Measurements from ENCODE around the gene GRHL1. TPM values are rescaled to one million over a fixed set of nuclear protein-coding genes. Genes with fewer than 3 reads are reported as not detected.

GRHL1 gene
- total RNA-seq, 1 experiment from 2014 or later = 0.96 TPM

DNA sequence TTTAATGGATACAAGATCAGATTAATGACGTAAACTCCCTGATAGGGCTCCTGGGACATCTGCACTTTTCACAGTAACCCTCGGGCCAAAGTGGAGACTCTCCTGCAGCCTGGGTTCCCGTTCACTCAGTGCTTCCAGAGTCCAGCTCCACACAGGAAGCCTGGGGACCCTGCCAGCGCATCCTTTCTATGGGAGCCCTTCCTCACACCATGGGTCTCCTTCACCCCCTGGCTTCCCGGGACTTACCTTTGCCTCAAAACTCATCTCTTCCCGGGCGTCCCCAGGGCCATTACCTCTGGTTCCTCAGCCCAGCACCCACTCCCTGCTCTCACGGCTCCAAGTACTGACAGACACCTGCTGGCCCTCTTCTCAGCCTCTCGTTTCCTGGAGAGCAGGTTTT lies 51.2 kb downstream of the GRHL1 start:
- ChIA-PET CTCF (interaction anchor here (0.9 kb wide), 1 partner anchor 92 kb away, joined by 3 read pairs; no protein-coding TSS in a partner anchor), POLR2A (no interaction called here)
- H3K4me3 Mint-ChIP-seq (ENCODE audit: unreplicated experiment) = no peak overlapping the region
- H3K9me3 Mint-ChIP-seq (ENCODE audit: unreplicated experiment) = no peaks in the 10 kb centered on the region
- DNase-seq (ENCODE audit: unreplicated experiment) = no peak
- intact Hi-C loops (cut with micrococcal nuclease) = no loop called here
- H3K36me3 Mint-ChIP-seq (ENCODE audit: insufficient read depth, unreplicated experiment) = no peaks in the 10 kb centered on the region
- BruUV-seq (replicated peaks) = no TSS peak
- no peak overlapping the region for H3K27ac Mint-ChIP-seq (ENCODE audit: low read depth, unreplicated experiment)
- H3K4me1 Mint-ChIP-seq (ENCODE audit: insufficient read depth, unreplicated experiment) = no peaks in the 10 kb centered on the region
- TF ChIP-seq, protein P1, sequence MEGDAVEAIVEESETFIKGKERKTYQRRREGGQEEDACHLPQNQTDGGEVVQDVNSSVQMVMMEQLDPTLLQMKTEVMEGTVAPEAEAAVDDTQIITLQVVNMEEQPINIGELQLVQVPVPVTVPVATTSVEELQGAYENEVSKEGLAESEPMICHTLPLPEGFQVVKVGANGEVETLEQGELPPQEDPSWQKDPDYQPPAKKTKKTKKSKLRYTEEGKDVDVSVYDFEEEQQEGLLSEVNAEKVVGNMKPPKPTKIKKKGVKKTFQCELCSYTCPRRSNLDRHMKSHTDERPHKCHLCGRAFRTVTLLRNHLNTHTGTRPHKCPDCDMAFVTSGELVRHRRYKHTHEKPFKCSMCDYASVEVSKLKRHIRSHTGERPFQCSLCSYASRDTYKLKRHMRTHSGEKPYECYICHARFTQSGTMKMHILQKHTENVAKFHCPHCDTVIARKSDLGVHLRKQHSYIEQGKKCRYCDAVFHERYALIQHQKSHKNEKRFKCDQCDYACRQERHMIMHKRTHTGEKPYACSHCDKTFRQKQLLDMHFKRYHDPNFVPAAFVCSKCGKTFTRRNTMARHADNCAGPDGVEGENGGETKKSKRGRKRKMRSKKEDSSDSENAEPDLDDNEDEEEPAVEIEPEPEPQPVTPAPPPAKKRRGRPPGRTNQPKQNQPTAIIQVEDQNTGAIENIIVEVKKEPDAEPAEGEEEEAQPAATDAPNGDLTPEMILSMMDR (IDR thresholded peaks at IDR 0.05; ENCODE audit: unreplicated experiment) = no peak
- H3K27me3 Mint-ChIP-seq (ENCODE audit: insufficient read depth, unreplicated experiment) = no peaks in the 10 kb centered on the region

DNA sequence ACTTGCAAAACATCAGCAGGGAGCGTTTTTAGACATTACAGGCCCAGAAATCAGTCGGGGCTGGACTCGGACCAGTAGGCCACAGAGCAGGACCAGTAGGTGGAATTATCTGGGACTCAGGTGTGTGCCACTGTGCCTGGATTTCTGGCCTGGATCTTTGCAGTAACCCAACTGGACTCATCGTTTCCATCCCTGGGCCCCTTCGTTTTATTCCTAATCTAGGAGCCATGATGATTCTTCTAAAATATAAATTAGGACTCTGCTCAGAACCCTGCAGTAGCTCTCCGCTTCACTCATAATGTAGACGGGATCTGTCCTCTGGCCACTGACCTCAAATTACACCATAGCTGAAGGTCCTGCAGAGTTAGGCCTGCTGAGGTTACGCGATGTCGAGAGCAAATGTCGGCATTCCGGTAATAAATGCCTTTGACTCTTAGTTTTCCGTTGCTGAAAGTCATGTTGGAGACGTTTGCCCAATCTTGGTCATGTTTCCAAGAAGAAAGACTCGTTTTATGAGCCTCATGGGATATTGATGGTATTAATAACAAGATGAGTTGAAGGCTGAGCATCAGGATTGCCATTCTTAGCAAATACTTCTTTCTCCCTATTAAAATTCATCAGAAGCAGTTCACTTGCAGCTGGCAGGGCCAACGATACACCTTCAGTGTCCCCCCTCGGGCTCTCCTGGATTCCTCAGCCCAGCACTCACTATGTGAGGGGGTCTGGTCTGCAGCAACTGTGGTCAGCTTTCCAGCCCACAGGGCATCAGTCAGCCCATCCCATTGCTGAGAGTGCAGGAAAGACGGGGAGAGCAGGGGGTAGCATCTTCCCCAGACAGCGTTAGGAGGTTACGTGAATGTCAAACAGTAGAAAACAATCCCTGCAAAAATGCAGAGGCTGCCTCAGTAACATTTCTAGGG lies 52.0 kb downstream of the GRHL1 start:
- H3K4me3 Mint-ChIP-seq (ENCODE audit: unreplicated experiment) = no peak overlapping the region
- TF ChIP-seq, protein P1 (IDR thresholded peaks at IDR 0.05; ENCODE audit: unreplicated experiment) = no peak
- CTCF ChIA-PET = no interaction called here
- no TSS peak for BruUV-seq (replicated peaks)
- intact Hi-C loops (cut with micrococcal nuclease) = no loop called here
- POLR2A ChIA-PET = no interaction called here
- no peaks in the 10 kb centered on the region for H3K36me3 Mint-ChIP-seq (ENCODE audit: insufficient read depth, unreplicated experiment)
- no peaks in the 10 kb centered on the region for H3K27me3 Mint-ChIP-seq (ENCODE audit: insufficient read depth, unreplicated experiment)
- no peak for DNase-seq (ENCODE audit: unreplicated experiment)
- H3K27ac Mint-ChIP-seq (ENCODE audit: low read depth, unreplicated experiment) = no peak overlapping the region
- H3K9me3 Mint-ChIP-seq (ENCODE audit: unreplicated experiment) = no peaks in the 10 kb centered on the region
- H3K4me1 Mint-ChIP-seq (ENCODE audit: insufficient read depth, unreplicated experiment) = no peaks in the 10 kb centered on the region

DNA sequence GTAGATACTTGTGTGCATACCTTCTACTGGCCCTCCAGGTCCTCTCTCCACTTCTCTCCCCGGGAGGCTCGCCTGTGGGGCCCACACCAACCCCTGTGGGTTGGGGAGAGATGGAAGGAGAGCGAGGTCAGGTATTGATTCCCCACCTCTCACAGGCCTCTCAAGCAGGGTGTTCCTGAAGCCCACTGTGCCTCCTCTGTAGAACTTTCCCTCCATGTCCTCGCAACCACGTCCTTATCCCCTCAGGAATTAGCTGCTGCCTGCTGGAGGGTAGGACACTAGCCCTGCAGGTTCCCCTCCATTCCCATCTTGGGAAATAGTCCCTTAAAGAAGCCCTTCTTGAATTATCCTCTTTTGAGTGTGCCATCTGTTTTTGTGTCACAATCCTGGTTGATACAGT lies 52.9 kb downstream of the GRHL1 start:
- Mint-ChIP-seq H3K27ac (ENCODE audit: low read depth, unreplicated experiment) (no peak overlapping the region), H3K4me3 (ENCODE audit: unreplicated experiment) (no peak overlapping the region), H3K4me1 (ENCODE audit: insufficient read depth, unreplicated experiment) (no peaks in the 10 kb centered on the region), H3K36me3 (ENCODE audit: insufficient read depth, unreplicated experiment) (no peaks in the 10 kb centered on the region), H3K9me3 (ENCODE audit: unreplicated experiment) (no peaks in the 10 kb centered on the region), H3K27me3 (ENCODE audit: insufficient read depth, unreplicated experiment) (no peaks in the 10 kb centered on the region)
- CTCF ChIA-PET = interaction anchor here (2.9 kb wide), 1 partner anchor 20 kb away, joined by 13 read pairs; no protein-coding TSS in a partner anchor
- no peak for DNase-seq (ENCODE audit: unreplicated experiment)
- POLR2A ChIA-PET = interaction anchor here (1.2 kb wide), 1 partner anchor 57 kb away, joined by 3 read pairs; no protein-coding TSS in a partner anchor
- no TSS peak for BruUV-seq (replicated peaks)
- TF ChIP-seq, protein P1 (IDR thresholded peaks at IDR 0.05; ENCODE audit: unreplicated experiment) = no peak
- intact Hi-C loops (cut with micrococcal nuclease) = no loop called here

DNA sequence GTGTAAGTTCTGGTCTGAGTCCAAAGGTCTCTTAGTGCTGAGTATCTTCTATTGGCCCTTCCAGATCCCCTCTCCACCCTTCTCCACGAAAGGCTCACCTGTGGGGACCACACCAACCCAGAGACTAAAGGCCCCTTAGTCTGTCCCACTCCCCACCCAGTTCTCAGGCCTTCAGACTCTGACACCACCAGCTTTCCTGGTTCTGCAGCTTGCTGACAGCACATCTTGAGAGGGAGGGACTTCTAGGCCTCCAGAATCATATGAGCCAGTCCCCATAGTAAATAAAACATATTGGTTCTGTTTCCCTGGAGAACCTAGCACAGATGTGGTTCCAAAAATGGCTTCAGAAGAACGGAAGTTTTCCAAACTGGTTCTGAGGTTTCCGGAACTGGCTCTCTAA lies 53.3 kb downstream of the GRHL1 start:
- CTCF ChIA-PET = interaction anchor here (2.9 kb wide), 1 partner anchor 21 kb away, joined by 13 read pairs; no protein-coding TSS in a partner anchor

More for the DNA sequence above, 53.3 kb downstream of the GRHL1 start:
- POLR2A ChIA-PET = interaction anchor here (1.2 kb wide), 1 partner anchor 58 kb away, joined by 3 read pairs; no protein-coding TSS in a partner anchor
- H3K27ac Mint-ChIP-seq (ENCODE audit: low read depth, unreplicated experiment) = no peak overlapping the region
- H3K4me1 Mint-ChIP-seq (ENCODE audit: insufficient read depth, unreplicated experiment) = no peaks in the 10 kb centered on the region
- H3K9me3 Mint-ChIP-seq (ENCODE audit: unreplicated experiment) = no peaks in the 10 kb centered on the region
- H3K4me3 Mint-ChIP-seq (ENCODE audit: unreplicated experiment) = no peak overlapping the region
- intact Hi-C loops (cut with micrococcal nuclease) = no loop called here
- TF ChIP-seq, protein P1 (IDR thresholded peaks at IDR 0.05; ENCODE audit: unreplicated experiment) = no peak
- no TSS peak for BruUV-seq (replicated peaks)
- DNase-seq (ENCODE audit: unreplicated experiment) = no peak
- H3K27me3 Mint-ChIP-seq (ENCODE audit: insufficient read depth, unreplicated experiment) = no peaks in the 10 kb centered on the region
- no peaks in the 10 kb centered on the region for H3K36me3 Mint-ChIP-seq (ENCODE audit: insufficient read depth, unreplicated experiment)
